22Rv1 (cell line): ENCODE results near the gene ZNF581.

ENCODE experiments used
- CTCF ChIP-seq: fragments of 450-650 bp; IDR thresholded peaks from 2 replicates; pipeline ENCODE4 v1.5.1; 2017; ENCODE audit warnings: mild to moderate bottlenecking
- ZFX ChIP-seq: fragments of 450-650 bp; IDR thresholded peaks from 2 replicates; pipeline ENCODE4 v1.6.1; 2017; ENCODE audit warnings: antibody characterized with exemption, borderline replicate concordance

- no peak for TF ChIP-seq CTCF
- no peak for TF ChIP-seq ZFX
Observed at GRCh38 chr19:55670280-55671053, 27.0 kb downstream of the ZNF581 start.
